Breast epithelium (tissue), 3 donors: ENCODE data around the gene SLC1A5.

ENCODE experiments used
- CTCF ChIP-seq, 3 donors: fragments of 450-650 bp; IDR thresholded peaks; one replicate each; pipeline ENCODE4 v1.5.1; 2016 to 2017; ENCODE audit warnings: antibody characterized with exemption in 3 of 3, mild to moderate bottlenecking in 3 of 3, moderate library complexity in 3 of 3
- POLR2A ChIP-seq: fragments of 450-650 bp; IDR thresholded peaks from one replicate; pipeline ENCODE4 v1.6.1; 2016; ENCODE audit warnings: antibody characterized with exemption, mild to moderate bottlenecking, moderate library complexity
- POLR2AphosphoS5 ChIP-seq, 3 donors: sonication (generic); formaldehyde crosslinking; IDR thresholded peaks; one replicate each; pipeline ENCODE4 v1.6.1; 2017; ENCODE audit warnings: antibody characterized with exemption in 3 of 3

GRCh38 chr19:46824890-46825730 lies 36.7 kb upstream of the SLC1A5 start:
- no peak for TF ChIP-seq CTCF (IDR thresholded peaks at IDR 0.05)
- TF ChIP-seq POLR2A: no peak
- no peak for TF ChIP-seq POLR2AphosphoS5 (IDR thresholded peaks at IDR 0.05)
